H1 (cell line): Measurements from ENCODE around the gene ADAMTS15. TPM values are rescaled to one million over a fixed set of nuclear protein-coding genes. Genes with fewer than 3 reads are reported as not detected.

ENCODE experiments used
- CTCF ChIA-PET: fragments of 300-600 bp; sonication (Branson Sonifier 250); formaldehyde crosslinking; loops from one replicate; lab custom pipeline; 2021; ENCODE audit not compliant: partially characterized antibody; lab: Charles Lee
- POLR2A ChIA-PET: fragments of 300-600 bp; sonication (Branson Sonifier 250); formaldehyde crosslinking; loops from one replicate; lab custom pipeline; 2021; ENCODE audit warnings: inconsistent platforms; ENCODE audit not compliant: partially characterized antibody; lab: Charles Lee
- DNase-seq, 2 experiments: peaks; one replicate each; pipeline versions ENCODE4 v3.0.0 to v3.0.0-alpha.2; 2010 to 2022; ENCODE audit warnings: low spot score in 2 of 2, low read depth in 1 of 2, mixed read lengths in 1 of 2
- FAIRE-seq: peaks from 2 replicates; lab custom pipeline; 2011; peaks lifted over from hg19 to GRCh38; lab: Jason Lieb, UNC
- H2AFZ ChIP-seq: 2 replicates; pipeline ENCODE4 v1.8.1; 2012; ENCODE audit warnings: low read length, inconsistent platforms
- H2AK5ac ChIP-seq: 2 replicates; pipeline ENCODE4 v1.6.1; 2013; ENCODE audit warnings: low read depth, low read length
- H2BK120ac ChIP-seq: replicated peaks from 2 replicates; pipeline ENCODE3; 2013; ENCODE audit warnings: low read depth, low read length, inconsistent platforms
- H2BK12ac ChIP-seq: 2 replicates; pipeline ENCODE4 v1.6.1; 2013; ENCODE audit warnings: low read depth, low read length
- H2BK15ac ChIP-seq: 2 replicates; pipeline ENCODE4 v1.6.1; 2013; ENCODE audit warnings: low read length
- H2BK20ac ChIP-seq: 2 replicates; pipeline ENCODE4 v1.6.1; 2013; ENCODE audit warnings: low read length
- H2BK5ac ChIP-seq: 2 replicates; pipeline ENCODE4 v1.6.1; 2013; ENCODE audit warnings: low read depth, low read length
- H3K14ac ChIP-seq: 2 replicates; pipeline ENCODE4 v1.6.1; 2013; ENCODE audit warnings: inconsistent platforms; ENCODE audit not compliant: insufficient read length
- H3K18ac ChIP-seq: 2 replicates; pipeline ENCODE4 v1.6.1; 2013; ENCODE audit warnings: low read length; ENCODE audit errors: extremely low read depth
- H3K23ac ChIP-seq: 2 replicates; pipeline ENCODE4 v1.6.1; 2013; ENCODE audit warnings: inconsistent platforms; ENCODE audit not compliant: insufficient read length
- H3K23me2 ChIP-seq: 2 replicates; pipeline ENCODE4 v1.6.1; 2013; ENCODE audit warnings: low read depth, low read length
- H3K27ac ChIP-seq: 2 replicates; pipeline ENCODE4 v1.6.1; 2011; ENCODE audit warnings: low read depth, low read length, inconsistent platforms
- H3K27me3 ChIP-seq, 4 experiments: replicated peaks in 1 of 4; 1 replicate in 1 of 4; 2 replicates in 3 of 4; pipeline versions ENCODE4 v1.6.1 to v1.8.1; 2011 to 2013; ENCODE audit warnings: low read length in 3 of 4, mild to moderate bottlenecking in 3 of 4, inconsistent platforms in 2 of 4, mixed read lengths in 2 of 4, moderate library complexity in 1 of 4; ENCODE audit not compliant: control insufficient read depth in 3 of 4, insufficient read depth in 3 of 4; ENCODE audit errors: extremely low read depth in 1 of 4
- H3K36me3 ChIP-seq, 4 experiments: 2 replicates each; pipeline versions ENCODE4 v1.6.1 to v1.8.1; 2011 to 2013; ENCODE audit warnings: mild to moderate bottlenecking in 4 of 4, low read length in 3 of 4, moderate library complexity in 2 of 4, control low read depth in 1 of 4, inconsistent platforms in 1 of 4; ENCODE audit not compliant: insufficient read depth in 4 of 4, control insufficient read depth in 2 of 4
- H3K4ac ChIP-seq: replicated peaks from 2 replicates; pipeline ENCODE3; 2013; ENCODE audit warnings: low read length, low read depth, mixed read lengths, inconsistent platforms; ENCODE audit not compliant: insufficient read length
- H3K4me1 ChIP-seq, 4 experiments: replicated peaks in 1 of 4; 1 replicate in 1 of 4; 2 replicates in 3 of 4; pipeline versions ENCODE4 v1.6.1 to v1.8.1; 2011 to 2013; ENCODE audit warnings: low read length in 3 of 4, inconsistent platforms in 2 of 4, mixed read lengths in 1 of 4; ENCODE audit not compliant: insufficient read depth in 4 of 4, control insufficient read depth in 3 of 4
- H3K4me2 ChIP-seq, 2 experiments: 2 replicates each; pipeline versions ENCODE4 v1.6.1 to v1.8.1; 2011 to 2013; ENCODE audit warnings: low read depth in 2 of 2, low read length in 2 of 2, control low read depth in 1 of 2, inconsistent platforms in 1 of 2, mild to moderate bottlenecking in 1 of 2; ENCODE audit not compliant: insufficient read depth in 1 of 2
- H3K4me3 ChIP-seq, 4 experiments: fragments of 200-600, 300-600 bp in 1 of 4; sonication (generic), shearing (Covaris generic), sonication (Bioruptor Twin) in 1 of 4; 2 replicates each; pipeline versions ENCODE4 v1.5.1 to v1.8.1; 2011 to 2016; ENCODE audit warnings: low read length in 4 of 4, low read depth in 3 of 4, control low read depth in 2 of 4, inconsistent platforms in 2 of 4, mild to moderate bottlenecking in 2 of 4, mixed read lengths in 1 of 4, moderate library complexity in 1 of 4; ENCODE audit not compliant: insufficient read depth in 2 of 4; ENCODE audit errors: extremely low read depth in 1 of 4
- H3K56ac ChIP-seq: replicated peaks from 2 replicates; pipeline ENCODE3; 2013; ENCODE audit warnings: low read depth, mild to moderate bottlenecking, mixed read lengths, low read length, inconsistent platforms; ENCODE audit not compliant: insufficient read length
- H3K79me1 ChIP-seq: 2 replicates; pipeline ENCODE4 v1.6.1; 2013; ENCODE audit warnings: low read depth, low read length, control low read depth
- H3K79me2 ChIP-seq, 2 experiments: 2 replicates each; pipeline versions ENCODE4 v1.6.1 to v1.8.1; 2012 to 2013; ENCODE audit warnings: low read length in 2 of 2, mild to moderate bottlenecking in 2 of 2, inconsistent platforms in 1 of 2; ENCODE audit not compliant: insufficient read depth in 2 of 2, control insufficient read depth in 1 of 2
- H3K9ac ChIP-seq, 4 experiments: replicated peaks in 1 of 4; 1 replicate in 1 of 4; 2 replicates in 3 of 4; pipeline versions ENCODE4 v1.6.1 to v1.8.1; 2011 to 2013; ENCODE audit warnings: low read depth in 3 of 4, low read length in 3 of 4, control low read depth in 2 of 4, mild to moderate bottlenecking in 2 of 4, moderate library complexity in 2 of 4, inconsistent platforms in 1 of 4; ENCODE audit errors: extremely low read depth in 1 of 4
- H3K9me3 ChIP-seq, 2 experiments: 2 replicates each; pipeline versions ENCODE4 v1.6.1 to v1.8.1; 2012 to 2013; ENCODE audit warnings: mild to moderate bottlenecking in 2 of 2, moderate library complexity in 2 of 2, control low read depth in 1 of 2, inconsistent platforms in 1 of 2, low read depth in 1 of 2, low read length in 1 of 2, mixed read lengths in 1 of 2; ENCODE audit not compliant: insufficient read depth in 2 of 2
- H4K20me1 ChIP-seq, 2 experiments: replicated peaks in 1 of 2; 2 replicates each; pipeline versions ENCODE3 to v1.8.1; 2011 to 2013; ENCODE audit warnings: inconsistent platforms in 2 of 2, low read length in 2 of 2, mild to moderate bottlenecking in 1 of 2; ENCODE audit not compliant: insufficient read depth in 2 of 2, control insufficient read depth in 1 of 2
- H4K5ac ChIP-seq: 2 replicates; pipeline ENCODE4 v1.6.1; 2013; ENCODE audit warnings: low read length, low read depth, mixed read lengths, inconsistent platforms; ENCODE audit not compliant: insufficient read length
- H4K8ac ChIP-seq: 2 replicates; pipeline ENCODE4 v1.8.0; 2013; ENCODE audit warnings: mild to moderate bottlenecking, moderate library complexity, low read length, inconsistent platforms; ENCODE audit not compliant: insufficient read depth; ENCODE audit errors: extremely low read depth
- H4K91ac ChIP-seq: replicated peaks from 2 replicates; pipeline ENCODE3; 2013; ENCODE audit warnings: low read length, mixed read lengths, inconsistent platforms; ENCODE audit not compliant: insufficient read length
- GTF2F1 ChIP-seq: IDR thresholded peaks from 2 replicates; pipeline ENCODE4 v1.6.1; 2012; ENCODE audit warnings: low read depth, low read length, improper control_type of control experiment, borderline replicate concordance
- KDM4A ChIP-seq: IDR thresholded peaks from one replicate; pipeline ENCODE4 v1.7.1; 2012; ENCODE audit warnings: low read depth, mild to moderate bottlenecking, moderate library complexity, low read length, inconsistent platforms; ENCODE audit not compliant: severe bottlenecking
- RBBP5 ChIP-seq: IDR thresholded peaks from 2 replicates; pipeline ENCODE4 v1.7.1; 2012; ENCODE audit warnings: low read depth, mild to moderate bottlenecking, inconsistent platforms, low read length, moderate library complexity, borderline replicate concordance
- SIRT6 ChIP-seq: IDR thresholded peaks from one replicate; pipeline ENCODE4 v1.7.1; 2012; ENCODE audit warnings: low read length, inconsistent platforms
- TAF7 ChIP-seq: optimal IDR thresholded peaks from 2 replicates; pipeline ENCODE3; 2011; ENCODE audit warnings: low read depth, mild to moderate bottlenecking, inconsistent platforms, low read length, moderate library complexity, borderline replicate concordance
- TBP ChIP-seq: IDR thresholded peaks from 2 replicates; pipeline ENCODE4 v1.6.1; 2011; ENCODE audit warnings: low read depth, low read length, improper control_type of control experiment
- WGBS, 2 experiments: shearing (Covaris generic) in 1 of 2; methylation state at CpG; one replicate each; pipeline versions ENCODE4 v1.1.6 to v1.1.7; 2013 to 2015; ENCODE audit warnings: low lambda C conversion rate in 2 of 2, mixed read lengths in 2 of 2, inconsistent platforms in 1 of 2, low coverage in 1 of 2, missing lambda C conversion rate in 1 of 2; ENCODE audit not compliant: insufficient replicate concordance in 2 of 2, insufficient coverage in 1 of 2, insufficient read length in 1 of 2; ENCODE audit errors: extremely low coverage in 1 of 2, missing lambda C conversion rate in 1 of 2; 5-methylcytosine and 5-hydroxymethylcytosine counted together
- polyA plus RNA-seq, 7 experiments: library from polyadenylated mRNA; depleted of rRNA in 3 of 7; stranded (reverse) in 5 of 7; unstranded in 2 of 7; fragments of >200 nt in 5 of 7; fragments of 200-250 nt in 2 of 7; gene quantifications; 1 replicate in 5 of 7; 2 replicates in 1 of 7; 4 replicates in 1 of 7; pipeline versions ENCODE4 v1.2.1 to v1.2.3, GENCODE V29; 2011 to 2013; ENCODE audit warnings: missing spikeins in 2 of 7, mixed read lengths in 2 of 7
- total RNA-seq: library from RNA; stranded (reverse); fragmentation: NEBNext Ultra II Directional; extraction: Animal tissue kit (Norgen Biotek cat#: 25700); gene quantifications from 2 replicates; pipeline ENCODE4 v1.2.1, GENCODE V29; 2021

Gene ADAMTS15
- total and polyA plus RNA-seq, 2 of the 8 experiments (the other 6 are each of a cell fraction or from before 2014, with no cell fraction given), result 1.7 to 4.7 TPM

- H2BK5ac ChIP-seq, result no peak overlapping the region
- no peak overlapping the region for H3K23ac ChIP-seq
- H2AK5ac ChIP-seq, result no peak overlapping the region
- H3K4me1 ChIP-seq, result no peaks in the 10 kb centered on the region; a peak in 1 of 7 replicates
- DNase-seq (peak in 1 of 2 experiments; percentile 34), FAIRE-seq (no peak)
- H3K79me1 ChIP-seq, result no peaks in the 10 kb centered on the region
- H3K4ac ChIP-seq, result no peak overlapping the region
- H3K27ac ChIP-seq, result no peak overlapping the region
- no peak overlapping the region for H4K5ac ChIP-seq
- peak overlapping the region; percentile 81; the same call in 1 of the 2 replicates for H4K8ac ChIP-seq
- H2BK12ac ChIP-seq, result no peak overlapping the region
- H3K56ac ChIP-seq, result no peak overlapping the region
- no peaks in the 10 kb centered on the region for H3K27me3 ChIP-seq
- no peak overlapping the region for H3K9ac ChIP-seq
- no peak overlapping the region for H3K14ac ChIP-seq
- H4K91ac ChIP-seq, result no peak overlapping the region
- POLR2A ChIA-PET, result no interaction called here
- H2BK120ac ChIP-seq, result no peak overlapping the region
- no peak overlapping the region for H3K4me2 ChIP-seq
- no peaks in the 10 kb centered on the region for H4K20me1 ChIP-seq
- CTCF ChIA-PET, result interaction anchor here (0.9 to 2.2 kb wide), 6 partner anchors 10 to 75 kb away, joined by 3 to 13 read pairs (median 4); no protein-coding TSS in a partner anchor
- WGBS, 2 experiments, result 90% methylated on average over 8 of the region's 8 CpGs; no CpG with 5 or more reads in 1 of the 2 experiments
- H3K9me3 ChIP-seq, result peaks cover 14 to 17% of the 10 kb centered on the region in 2 experiments
- H2BK20ac ChIP-seq, result no peak overlapping the region
- H2BK15ac ChIP-seq, result no peak overlapping the region
- H2AFZ ChIP-seq, result 0 out of 2 replicates have a peak overlapping the region, but pooled peaks have one; percentile 13
- no peaks in the 10 kb centered on the region for H3K23me2 ChIP-seq
- no peaks in the 10 kb centered on the region for H3K36me3 ChIP-seq
- no peak overlapping the region for H3K4me3 ChIP-seq
- no peaks in the 10 kb centered on the region for H3K79me2 ChIP-seq
- no peak overlapping the region for H3K18ac ChIP-seq
- no peak for TF ChIP-seq KDM4A
- no peak for TF ChIP-seq GTF2F1
- TF ChIP-seq TAF7, result no peak
- no peak for TF ChIP-seq SIRT6
- TF ChIP-seq TBP, result no peak
- TF ChIP-seq RBBP5, result no peak
Measured at GRCh38 chr11:130510407-130511006, 62.1 kb downstream of the ADAMTS15 start.
